Endothelial cell of umbilical vein (primary cell): ENCODE measurements around the gene ATP6V1B1. TPM values are rescaled to one million over a fixed set of nuclear protein-coding genes. Genes with fewer than 3 reads are reported as not detected.

Source experiments
- BruUV-seq: library from RNA; stranded (reverse); fragments of 400-500 nt; replicated peaks from 2 replicates; lab custom pipeline; 2021; lab: Mats Ljungman, UMichigan
- CTCF ChIA-PET: fragments of 300-600, 350-600 bp; sonication (Branson Sonifier 250); formaldehyde crosslinking; loops from one replicate; lab custom pipeline; 2021; ENCODE audit warnings: antibody characterized with exemption, inconsistent platforms; lab: Charles Lee
- POLR2A ChIA-PET: fragments of 300-600, 350-600 bp; sonication (Branson Sonifier 250); formaldehyde crosslinking; loops from one replicate; lab custom pipeline; 2021; ENCODE audit warnings: antibody characterized with exemption, inconsistent platforms; lab: Charles Lee
- DNase-seq: peaks from one replicate; pipeline ENCODE4 v3.0.0-alpha.2; 2011; ENCODE audit warnings: low read depth, low spot score
- FAIRE-seq: peaks from 2 replicates; lab custom pipeline; 2011; peaks lifted over from hg19 to GRCh38; lab: Jason Lieb, UNC
- H2AFZ ChIP-seq: 2 replicates; pipeline ENCODE4 v1.6.0; 2012; ENCODE audit warnings: low read depth, low read length, control low read depth, inconsistent platforms
- H3K27ac ChIP-seq: 2 replicates; pipeline ENCODE4 v1.5.1; 2011; ENCODE audit warnings: low read depth, mild to moderate bottlenecking, control low read depth, low read length, moderate library complexity; ENCODE audit not compliant: insufficient read depth
- H3K27me3 ChIP-seq, 2 experiments: 2 replicates each; pipeline versions ENCODE4 v1.6.0 to v1.6.1; 2011; ENCODE audit warnings: low read length in 2 of 2, mixed read lengths in 1 of 2; ENCODE audit not compliant: control insufficient read depth in 2 of 2, insufficient read depth in 2 of 2
- H3K36me3 ChIP-seq, 2 experiments: 2 replicates in 1 of 2; 3 replicates in 1 of 2; pipeline ENCODE4 v1.5.1; 2011; ENCODE audit warnings: low read length in 2 of 2, mild to moderate bottlenecking in 1 of 2, moderate library complexity in 1 of 2; ENCODE audit not compliant: control insufficient read depth in 2 of 2, insufficient read depth in 2 of 2; ENCODE audit errors: extremely low read depth in 1 of 2
- H3K4me1 ChIP-seq: 3 replicates; pipeline ENCODE4 v1.5.1; 2011; ENCODE audit warnings: mild to moderate bottlenecking, low read length; ENCODE audit not compliant: control insufficient read depth, insufficient read depth; ENCODE audit errors: extremely low read depth
- H3K4me2 ChIP-seq: 2 replicates; pipeline ENCODE4 v1.6.1; 2011; ENCODE audit warnings: low read length, control low read depth, mixed read lengths; ENCODE audit not compliant: insufficient read depth
- H3K4me3 ChIP-seq, 3 experiments: fragments of 200-600 bp in 1 of 3; sonication (generic), shearing (Covaris generic) in 1 of 3; replicated peaks in 1 of 3; 2 replicates each; pipeline ENCODE4 v1.5.1; 2011 to 2016; ENCODE audit warnings: control low read depth in 3 of 3, low read length in 3 of 3, mild to moderate bottlenecking in 2 of 3, inconsistent platforms in 1 of 3, low read depth in 1 of 3, moderate library complexity in 1 of 3; ENCODE audit not compliant: insufficient read depth in 1 of 3
- H3K79me2 ChIP-seq: 2 replicates; pipeline ENCODE4 v1.6.0; 2012; ENCODE audit warnings: low read length, inconsistent platforms; ENCODE audit not compliant: control insufficient read depth, insufficient read depth
- H3K9ac ChIP-seq: replicated peaks from 2 replicates; pipeline ENCODE3; 2011; ENCODE audit warnings: low read length, control low read depth; ENCODE audit not compliant: insufficient read depth; ENCODE audit errors: extremely low read depth
- H3K9me1 ChIP-seq: replicated peaks from 3 replicates; pipeline ENCODE4 v1.6.0; 2011; ENCODE audit warnings: mild to moderate bottlenecking, low read length; ENCODE audit not compliant: control insufficient read depth, insufficient read depth; ENCODE audit errors: extremely low read depth
- H3K9me3 ChIP-seq: replicated peaks from 2 replicates; pipeline ENCODE4 v1.5.1; 2012; ENCODE audit warnings: low read length, inconsistent platforms; ENCODE audit not compliant: control insufficient read depth, insufficient read depth
- H4K20me1 ChIP-seq: replicated peaks from 2 replicates; pipeline ENCODE3; 2011; ENCODE audit warnings: mild to moderate bottlenecking, low read length; ENCODE audit not compliant: control insufficient read depth, insufficient read depth; ENCODE audit errors: extremely low read depth
- CTCF ChIP-seq, 2 donors: IDR thresholded peaks; 1 replicate in 1 of 2; 2 replicates in 1 of 2; pipeline ENCODE4 v1.5.1; 2011; ENCODE audit warnings: low read length in 2 of 2, mild to moderate bottlenecking in 2 of 2, moderate library complexity in 2 of 2, control low read depth in 1 of 2, inconsistent platforms in 1 of 2, low read depth in 1 of 2; ENCODE audit not compliant: insufficient read depth in 1 of 2; ENCODE audit errors: extremely low read depth in 1 of 2
- EZH2 ChIP-seq: IDR thresholded peaks from 2 replicates; pipeline ENCODE4 v1.6.1; 2012; ENCODE audit warnings: borderline replicate concordance, low read depth, mild to moderate bottlenecking, moderate library complexity, low read length, inconsistent platforms; ENCODE audit not compliant: severe bottlenecking
- FOS ChIP-seq: IDR thresholded peaks from 2 replicates; pipeline ENCODE4 v1.6.1; 2011; ENCODE audit warnings: mild to moderate bottlenecking, low read length, moderate library complexity, borderline replicate concordance; ENCODE audit not compliant: insufficient read depth
- GATA2 ChIP-seq: IDR thresholded peaks from 2 replicates; pipeline ENCODE4 v1.7.0; 2011; ENCODE audit warnings: low read depth, mild to moderate bottlenecking, moderate library complexity, mixed read lengths, low read length; ENCODE audit not compliant: insufficient read length, insufficient read depth
- JUN ChIP-seq: IDR thresholded peaks from 2 replicates; pipeline ENCODE4 v1.6.1; 2011; ENCODE audit warnings: borderline replicate concordance, low read depth; ENCODE audit not compliant: insufficient read length, insufficient read depth
- MAX ChIP-seq: IDR thresholded peaks from 2 replicates; pipeline ENCODE4 v1.6.1; 2011; ENCODE audit not compliant: insufficient read depth, insufficient read length
- MYC ChIP-seq: IDR thresholded peaks from one replicate; pipeline ENCODE4 v1.6.1; 2011; ENCODE audit warnings: mild to moderate bottlenecking, low read depth, low read length
- POLR2A ChIP-seq: IDR thresholded peaks from 2 replicates; pipeline ENCODE4 v1.6.1; 2012; ENCODE audit warnings: low read depth, mild to moderate bottlenecking, control low read depth, low read length
- POLR2AphosphoS5 ChIP-seq: IDR thresholded peaks from 2 replicates; pipeline ENCODE4 v1.6.1; 2012; ENCODE audit warnings: low read depth, mild to moderate bottlenecking, control low read depth, low read length, moderate library complexity; ENCODE audit not compliant: insufficient read depth
- dilution Hi-C: fragments of 300-500 bp; cut with MboI; formaldehyde crosslinking; loops from one replicate; pipeline ENCODE4 v1.15.0; 2019; ENCODE audit warnings: low sequenced_read_pairs; ENCODE audit not compliant: extremely low pct_ligation_motif_present
- intact Hi-C: fragments of 100-400 bp; cut with micrococcal nuclease; formaldehyde crosslinking; loops from one replicate; pipeline ENCODE4 v1.10.0; 2022
- polyA plus RNA-seq, 4 experiments: library from polyadenylated mRNA; depleted of rRNA in 3 of 4; stranded (reverse) in 3 of 4; unstranded in 1 of 4; fragments of >200 nt; gene quantifications; 2 replicates each; pipeline versions ENCODE4 v1.2.1 to v1.2.3, GENCODE V29; 2011 to 2012; ENCODE audit warnings: missing spikeins in 1 of 4
- total RNA-seq: library from RNA; stranded (reverse); gene quantifications from 2 replicates; pipeline ENCODE4 v1.2.3, GENCODE V29; 2021

ATP6V1B1 gene
- total and polyA plus RNA-seq, 2 donors (not counting 3 experiments of a cell fraction or from before 2014, with no cell fraction given) = 0.77 TPM; not detected in 1

GRCh38 chr2:70981866-70982810 lies 46.4 kb downstream of the ATP6V1B1 start:
- ChIA-PET POLR2A (no interaction called here), CTCF (interaction anchor here (3.1 to 4.2 kb wide), 2 partner anchors 17 to 20 kb away, joined by 11 to 52 read pairs; no protein-coding TSS in a partner anchor)
- BruUV-seq = no TSS peak

More at GRCh38 chr2:70981866-70982810, 46.4 kb downstream of the ATP6V1B1 start:
- H3K4me1 ChIP-seq = peaks cover 8% of the 10 kb centered on the region
- no peak overlapping the region for H3K27ac ChIP-seq
- no peaks in the 10 kb centered on the region for H3K9me1 ChIP-seq
- no peaks in the 10 kb centered on the region for H3K79me2 ChIP-seq
- no peak for TF ChIP-seq POLR2AphosphoS5
- no peak for TF ChIP-seq GATA2
- no peak for TF ChIP-seq MAX
- no peak for TF ChIP-seq JUN
- TF ChIP-seq POLR2A = no peak
- TF ChIP-seq FOS = no peak
- TF ChIP-seq MYC = no peak
- no peak for TF ChIP-seq CTCF (IDR thresholded peaks at IDR 0.05; ENCODE audit: extremely low read depth in 1 of 2, insufficient read depth in 1 of 2, low read depth in 1 of 2, low read length in 2 of 2)
- TF ChIP-seq EZH2 = no peak
- H3K4me2 ChIP-seq = no peak overlapping the region
- DNase-seq = no peak
- dilution Hi-C loops (no loop called here), intact Hi-C loops (no loop called here)
- H3K9ac ChIP-seq = no peak overlapping the region
- H3K4me3 ChIP-seq = no peak overlapping the region
- no peak for FAIRE-seq
- no peak overlapping the region for H2AFZ ChIP-seq
- H3K9me3 ChIP-seq = no peaks in the 10 kb centered on the region
- no peaks in the 10 kb centered on the region for H3K27me3 ChIP-seq
- H4K20me1 ChIP-seq = no peaks in the 10 kb centered on the region
- H3K36me3 ChIP-seq = peaks cover 0 to 4% of the 10 kb centered on the region in 2 experiments
